Ishikawa (cell line): ENCODE results near the gene ANKIB1.

Source experiments
- CEBPB ChIP-seq: IDR thresholded peaks from 2 replicates; pipeline ENCODE4 v1.6.1; 2012
- CREB1 ChIP-seq: IDR thresholded peaks from 2 replicates; pipeline ENCODE4 v1.6.1; 2012; ENCODE audit warnings: low read depth
- EP300 ChIP-seq: IDR thresholded peaks from 2 replicates; pipeline ENCODE4 v1.6.1; 2012; ENCODE audit warnings: borderline replicate concordance
- FOXM1 ChIP-seq: IDR thresholded peaks from 2 replicates; pipeline ENCODE4 v1.6.1; 2012; ENCODE audit warnings: low read depth, borderline replicate concordance
- NFIC ChIP-seq: IDR thresholded peaks from 2 replicates; pipeline ENCODE4 v1.6.1; 2012
- RAD21 ChIP-seq: IDR thresholded peaks from 2 replicates; pipeline ENCODE4 v1.6.1; 2012; ENCODE audit warnings: low read depth
- REST ChIP-seq: IDR thresholded peaks from 2 replicates; pipeline ENCODE4 v1.6.1; 2012; ENCODE audit warnings: low read depth, mild to moderate bottlenecking
- TAF1 ChIP-seq: IDR thresholded peaks from 2 replicates; pipeline ENCODE4 v1.6.1; 2012; ENCODE audit warnings: low read depth, mild to moderate bottlenecking
- TCF12 ChIP-seq: IDR thresholded peaks from 2 replicates; pipeline ENCODE4 v1.6.1; 2012; ENCODE audit warnings: low read depth
- TEAD4 ChIP-seq: IDR thresholded peaks from 2 replicates; pipeline ENCODE4 v1.6.1; 2012
- USF1 ChIP-seq: IDR thresholded peaks from 2 replicates; pipeline ENCODE4 v1.6.1; 2012
- YY1 ChIP-seq: IDR thresholded peaks from 2 replicates; pipeline ENCODE4 v1.6.1; 2012; ENCODE audit warnings: low read depth
- TF ChIP-seq, protein P1 (sequence below): IDR thresholded peaks from 2 replicates; pipeline ENCODE4 v1.6.1; 2012

GRCh38 chr7:92357260-92357659 is 111.5 kb downstream of the ANKIB1 start:
- TF ChIP-seq CREB1: no peak
- no peak for TF ChIP-seq REST
- TF ChIP-seq FOXM1: no peak
- no peak for TF ChIP-seq TEAD4
- TF ChIP-seq EP300: no peak
- no peak for TF ChIP-seq TAF1
- no peak for TF ChIP-seq TCF12
- TF ChIP-seq RAD21: no peak
- no peak for TF ChIP-seq USF1
- no peak for TF ChIP-seq CEBPB
- no peak for TF ChIP-seq NFIC
- TF ChIP-seq, protein P1, sequence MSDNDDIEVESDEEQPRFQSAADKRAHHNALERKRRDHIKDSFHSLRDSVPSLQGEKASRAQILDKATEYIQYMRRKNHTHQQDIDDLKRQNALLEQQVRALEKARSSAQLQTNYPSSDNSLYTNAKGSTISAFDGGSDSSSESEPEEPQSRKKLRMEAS: no peak
- no peak for TF ChIP-seq YY1
